Lower lobe of right lung (tissue), 2 donors: ENCODE measurements around the gene HAPLN3. TPM values are rescaled to one million over a fixed set of nuclear protein-coding genes. Genes with fewer than 3 reads are reported as not detected.

Source experiments
- ATAC-seq, 2 donors: fragments of 200-7000 bp; cut with Tn5 transposase; one replicate each; pipeline ENCODE4 v1.9.1; 2020 to 2022; ENCODE audit warnings: mild to moderate bottlenecking in 2 of 2, moderate library complexity in 2 of 2
- DNase-seq: peaks from one replicate; pipeline ENCODE4 v3.0.0-alpha.2; 2020
- H3K27ac ChIP-seq: fragments of 200-600 bp; one replicate; pipeline ENCODE4 v1.8.0; 2022
- H3K27me3 ChIP-seq: fragments of 200-600 bp; one replicate; pipeline ENCODE4 v1.8.0; 2022; ENCODE audit warnings: low read depth
- H3K36me3 ChIP-seq: fragments of 200-600 bp; one replicate; pipeline ENCODE4 v1.8.0; 2022; ENCODE audit warnings: mild to moderate bottlenecking
- H3K4me1 ChIP-seq: fragments of 200-600 bp; one replicate; pipeline ENCODE4 v1.8.0; 2022
- H3K4me3 ChIP-seq: fragments of 200-600 bp; one replicate; pipeline ENCODE4 v1.8.0; 2022; ENCODE audit warnings: mild to moderate bottlenecking
- H3K9me3 ChIP-seq: fragments of 200-600 bp; one replicate; pipeline ENCODE4 v1.8.0; 2022
- intact Hi-C: fragments of 100-400 bp; cut with DNase I; formaldehyde crosslinking; loops from one replicate; pipeline ENCODE4 v1.11.0; 2022
- total RNA-seq: library from RNA; stranded (reverse); fragmentation: NEBNext Ultra II Directional; extraction: Animal tissue kit (Norgen Biotek cat#: 25700); gene quantifications from one replicate; pipeline ENCODE4 v1.2.1, GENCODE V29; 2021
- TF ChIP-seq, protein P1 (sequence below): fragments of 200-600 bp; IDR thresholded peaks from one replicate; pipeline ENCODE4 v1.8.0; 2022; ENCODE audit warnings: antibody characterized with exemption, mild to moderate bottlenecking
- donor health status: DM: no; HTN: yes; CAD: no; lungs with severe emphysema.

Gene HAPLN3
- total RNA-seq, 1 donor from 2014 or later = 2.7 TPM

GRCh38 chr15:88888719-88889118 lies 6.6 kb downstream of the HAPLN3 start:
- no peaks in the 10 kb centered on the region for H3K36me3 ChIP-seq
- ATAC-seq = no peak
- no peaks in the 10 kb centered on the region for H3K4me1 ChIP-seq
- DNase-seq = no peak
- no peak overlapping the region for H3K27ac ChIP-seq
- H3K4me3 ChIP-seq = no peak overlapping the region
- intact Hi-C loops = no loop called here
- no peaks in the 10 kb centered on the region for H3K9me3 ChIP-seq
- TF ChIP-seq, protein P1, sequence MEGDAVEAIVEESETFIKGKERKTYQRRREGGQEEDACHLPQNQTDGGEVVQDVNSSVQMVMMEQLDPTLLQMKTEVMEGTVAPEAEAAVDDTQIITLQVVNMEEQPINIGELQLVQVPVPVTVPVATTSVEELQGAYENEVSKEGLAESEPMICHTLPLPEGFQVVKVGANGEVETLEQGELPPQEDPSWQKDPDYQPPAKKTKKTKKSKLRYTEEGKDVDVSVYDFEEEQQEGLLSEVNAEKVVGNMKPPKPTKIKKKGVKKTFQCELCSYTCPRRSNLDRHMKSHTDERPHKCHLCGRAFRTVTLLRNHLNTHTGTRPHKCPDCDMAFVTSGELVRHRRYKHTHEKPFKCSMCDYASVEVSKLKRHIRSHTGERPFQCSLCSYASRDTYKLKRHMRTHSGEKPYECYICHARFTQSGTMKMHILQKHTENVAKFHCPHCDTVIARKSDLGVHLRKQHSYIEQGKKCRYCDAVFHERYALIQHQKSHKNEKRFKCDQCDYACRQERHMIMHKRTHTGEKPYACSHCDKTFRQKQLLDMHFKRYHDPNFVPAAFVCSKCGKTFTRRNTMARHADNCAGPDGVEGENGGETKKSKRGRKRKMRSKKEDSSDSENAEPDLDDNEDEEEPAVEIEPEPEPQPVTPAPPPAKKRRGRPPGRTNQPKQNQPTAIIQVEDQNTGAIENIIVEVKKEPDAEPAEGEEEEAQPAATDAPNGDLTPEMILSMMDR = no peak
- H3K27me3 ChIP-seq = peaks cover 6% of the 10 kb centered on the region

DNA sequence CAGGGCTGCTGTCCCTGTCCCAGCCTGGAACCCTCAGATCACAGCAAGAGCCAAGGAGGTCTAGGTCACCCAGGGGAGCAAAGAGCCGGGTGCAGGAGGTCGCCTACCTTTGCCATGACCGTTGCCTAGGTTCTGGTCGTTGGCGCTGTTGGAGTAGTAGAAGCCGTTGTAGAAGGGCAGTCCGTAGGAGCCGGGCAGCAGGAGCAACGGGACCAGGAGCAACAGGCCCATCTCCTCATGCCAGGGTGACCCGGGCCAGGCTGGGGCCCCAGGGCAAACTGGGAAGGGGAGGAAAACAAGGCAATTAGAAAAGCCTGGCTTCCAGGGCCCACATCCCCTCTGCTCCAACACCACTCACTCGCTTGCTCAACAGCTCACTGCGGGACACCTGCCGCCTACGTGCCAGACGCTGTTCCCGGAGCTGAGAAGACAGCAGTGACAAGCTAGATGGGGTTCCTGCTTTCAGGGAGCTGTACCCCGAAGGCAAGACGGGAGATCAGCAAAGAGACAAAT lies 8.2 kb downstream of the HAPLN3 start:
- H3K4me3 ChIP-seq = no peak overlapping the region
- H3K27ac ChIP-seq = no peak overlapping the region
- DNase-seq = no peak
- H3K36me3 ChIP-seq = no peaks in the 10 kb centered on the region
- H3K27me3 ChIP-seq = no peaks in the 10 kb centered on the region
- H3K4me1 ChIP-seq = no peaks in the 10 kb centered on the region
- intact Hi-C loops = no loop called here
- no peak for ATAC-seq
- H3K9me3 ChIP-seq = no peaks in the 10 kb centered on the region
- TF ChIP-seq, protein P1 = no peak

- no peaks in the 10 kb centered on the region for H3K36me3 ChIP-seq
- no peaks in the 10 kb centered on the region for H3K9me3 ChIP-seq
- no peak overlapping the region for H3K4me3 ChIP-seq
- H3K27me3 ChIP-seq = no peaks in the 10 kb centered on the region
- ATAC-seq = no peak
- no peak for DNase-seq
- no peaks in the 10 kb centered on the region for H3K4me1 ChIP-seq
- TF ChIP-seq, protein P1 = no peak
- intact Hi-C loops = no loop called here
- no peak overlapping the region for H3K27ac ChIP-seq
Observed at GRCh38 chr15:88882785-88883184, 12.6 kb downstream of the HAPLN3 start.

DNA sequence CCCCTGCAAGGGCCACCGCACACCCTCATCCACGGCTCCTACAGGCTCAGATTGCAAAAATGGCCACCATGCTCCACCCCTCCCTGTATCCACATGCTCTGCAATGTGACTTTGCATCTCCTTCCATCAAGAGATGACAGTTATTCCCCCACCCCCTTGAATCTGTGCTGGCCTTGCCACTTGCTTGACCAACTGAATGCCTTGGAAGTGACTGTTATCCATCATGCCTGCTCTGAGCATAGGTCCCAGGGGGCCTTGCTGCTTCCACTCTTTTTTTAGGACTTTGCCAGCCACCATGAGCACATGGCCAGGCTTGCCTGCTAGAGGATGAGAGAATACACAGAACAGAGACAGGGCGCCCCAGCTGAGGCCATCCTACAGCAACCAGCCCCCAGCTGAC lies 13.6 kb downstream of the HAPLN3 start:
- Histone ChIP-seq H3K36me3 (no peaks in the 10 kb centered on the region), H3K9me3 (no peaks in the 10 kb centered on the region), H3K4me1 (no peaks in the 10 kb centered on the region), H3K27me3 (no peaks in the 10 kb centered on the region), H3K4me3 (no peak overlapping the region), H3K27ac (no peak overlapping the region)
- TF ChIP-seq, protein P1 = no peak
- intact Hi-C loops = no loop called here
- ATAC-seq (no peak), DNase-seq (no peak)

GRCh38 chr15:88880944-88881740 lies 14.2 kb downstream of the HAPLN3 start:
- ATAC-seq = no peak
- intact Hi-C loops = no loop called here

More at GRCh38 chr15:88880944-88881740, 14.2 kb downstream of the HAPLN3 start:
- Histone ChIP-seq H3K4me1 (no peaks in the 10 kb centered on the region), H3K27me3 (no peaks in the 10 kb centered on the region), H3K4me3 (no peak overlapping the region), H3K27ac (no peak overlapping the region), H3K9me3 (no peaks in the 10 kb centered on the region), H3K36me3 (no peaks in the 10 kb centered on the region)
- DNase-seq = no peak
- TF ChIP-seq, protein P1 = no peak
